ENCODE results near the gene MAPK4.
A peak's percentile ranks its signal among the peaks of the same experiment; 100 is the strongest.

MAPK4 gene

GRCh38 chr18:50721451-50722120 is 161.7 kb downstream of the MAPK4 start:
- no peak overlapping the region for H3K4me3 ChIP-seq (replicated peaks in 1 of 2; ENCODE audit: low read depth in 2 of 2, low read length in 2 of 2)
- TF ChIP-seq, protein P1, sequence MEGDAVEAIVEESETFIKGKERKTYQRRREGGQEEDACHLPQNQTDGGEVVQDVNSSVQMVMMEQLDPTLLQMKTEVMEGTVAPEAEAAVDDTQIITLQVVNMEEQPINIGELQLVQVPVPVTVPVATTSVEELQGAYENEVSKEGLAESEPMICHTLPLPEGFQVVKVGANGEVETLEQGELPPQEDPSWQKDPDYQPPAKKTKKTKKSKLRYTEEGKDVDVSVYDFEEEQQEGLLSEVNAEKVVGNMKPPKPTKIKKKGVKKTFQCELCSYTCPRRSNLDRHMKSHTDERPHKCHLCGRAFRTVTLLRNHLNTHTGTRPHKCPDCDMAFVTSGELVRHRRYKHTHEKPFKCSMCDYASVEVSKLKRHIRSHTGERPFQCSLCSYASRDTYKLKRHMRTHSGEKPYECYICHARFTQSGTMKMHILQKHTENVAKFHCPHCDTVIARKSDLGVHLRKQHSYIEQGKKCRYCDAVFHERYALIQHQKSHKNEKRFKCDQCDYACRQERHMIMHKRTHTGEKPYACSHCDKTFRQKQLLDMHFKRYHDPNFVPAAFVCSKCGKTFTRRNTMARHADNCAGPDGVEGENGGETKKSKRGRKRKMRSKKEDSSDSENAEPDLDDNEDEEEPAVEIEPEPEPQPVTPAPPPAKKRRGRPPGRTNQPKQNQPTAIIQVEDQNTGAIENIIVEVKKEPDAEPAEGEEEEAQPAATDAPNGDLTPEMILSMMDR (IDR thresholded peaks at IDR 0.05; ENCODE audit: low read depth, low read length): no peak
- no peak for DNase-seq (ENCODE audit: low read depth in 2 of 2)

DNA sequence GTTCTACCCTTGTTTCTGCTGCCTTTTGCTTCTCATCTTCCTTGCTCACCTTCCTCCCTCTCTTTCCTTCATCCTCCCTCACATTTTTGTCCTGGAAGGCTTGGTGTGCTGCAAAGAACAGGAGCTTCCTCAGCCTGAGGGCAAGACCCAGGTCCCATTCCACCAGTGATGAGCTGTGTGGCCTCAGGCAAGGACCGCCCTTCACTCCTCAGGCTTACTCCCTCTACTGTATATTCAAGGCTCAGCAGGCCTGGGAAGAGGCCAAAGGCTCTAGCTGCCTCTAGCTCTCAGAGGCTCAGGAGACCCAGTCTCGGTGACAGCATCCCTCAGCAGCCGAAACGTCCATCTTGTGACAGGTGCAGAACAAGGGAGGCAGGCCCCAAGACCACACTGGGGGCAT is 162.4 kb downstream of the MAPK4 start:
- no peak overlapping the region for H3K4me3 ChIP-seq (replicated peaks in 1 of 2; ENCODE audit: low read depth in 2 of 2, low read length in 2 of 2)
- TF ChIP-seq, protein P1 (IDR thresholded peaks at IDR 0.05; ENCODE audit: low read depth, low read length): no peak
- DNase-seq (ENCODE audit: low read depth in 2 of 2): no peak

GRCh38 chr18:50724751-50725151 is 164.9 kb downstream of the MAPK4 start:
- TF ChIP-seq, protein P1 (IDR thresholded peaks at IDR 0.05; ENCODE audit: low read depth, low read length): no peak
- DNase-seq (ENCODE audit: low read depth in 2 of 2): peak in 1 of 2 donors; percentile 6
- H3K4me3 ChIP-seq (replicated peaks in 1 of 2; ENCODE audit: low read depth in 2 of 2, low read length in 2 of 2): no peak overlapping the region

GRCh38 chr18:50726960-50727589 is 167.2 kb downstream of the MAPK4 start:
- H3K4me3 ChIP-seq (replicated peaks in 1 of 2; ENCODE audit: low read depth in 2 of 2, low read length in 2 of 2): no peak overlapping the region
- TF ChIP-seq, protein P1 (IDR thresholded peaks at IDR 0.05; ENCODE audit: low read depth, low read length): no peak
- no peak for DNase-seq (ENCODE audit: low read depth in 2 of 2)

DNA sequence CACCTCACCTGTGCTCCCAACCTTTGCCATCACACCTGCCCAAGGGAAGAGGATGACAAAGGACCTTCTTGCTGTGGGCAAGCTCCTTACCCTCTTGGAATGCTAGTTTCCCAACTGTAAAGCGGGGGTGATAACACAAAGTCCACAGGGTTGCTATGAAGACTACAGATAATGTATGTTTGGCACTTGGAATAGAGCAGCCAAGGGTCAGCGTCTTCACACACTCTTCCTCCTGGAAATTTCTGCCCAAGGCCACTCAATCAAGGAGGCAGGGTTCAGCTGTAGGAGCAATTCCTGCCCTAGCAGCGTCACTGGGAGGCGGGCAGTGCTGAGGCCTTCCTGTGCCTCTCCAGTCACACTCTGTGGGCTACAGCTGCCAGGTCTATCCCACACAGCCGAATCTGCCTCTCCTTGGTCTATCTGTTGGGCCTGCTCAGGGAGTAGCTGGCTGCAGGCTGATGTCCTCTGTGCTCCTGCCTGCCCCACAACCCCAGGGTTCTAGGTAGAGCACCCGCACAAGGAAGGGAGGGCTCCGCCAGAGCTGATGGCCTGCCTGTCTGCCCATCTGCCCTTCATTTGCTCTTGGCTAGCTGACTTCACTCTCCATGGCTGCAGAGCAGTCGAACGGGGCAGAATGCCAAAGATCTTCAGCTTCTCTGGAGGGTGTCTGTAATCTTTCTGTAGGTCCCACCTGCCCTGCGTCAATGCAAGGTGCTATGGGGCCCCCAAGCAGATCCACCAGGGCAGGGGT is 168.0 kb downstream of the MAPK4 start:
- no peak for DNase-seq (ENCODE audit: low read depth in 2 of 2)
- H3K4me3 ChIP-seq (replicated peaks in 1 of 2; ENCODE audit: low read depth in 2 of 2, low read length in 2 of 2): no peak overlapping the region
- TF ChIP-seq, protein P1 (IDR thresholded peaks at IDR 0.05; ENCODE audit: low read depth, low read length): no peak

- no peak for DNase-seq (ENCODE audit: low read depth in 2 of 2)
- TF ChIP-seq, protein P1 (IDR thresholded peaks at IDR 0.05; ENCODE audit: low read depth, low read length): no peak
- H3K4me3 ChIP-seq (replicated peaks in 1 of 2; ENCODE audit: low read depth in 2 of 2, low read length in 2 of 2): no peak overlapping the region
Measured at GRCh38 chr18:50729376-50729775, 169.5 kb downstream of the MAPK4 start.

All from cardiac fibroblast (primary cell).